IMR-90 (cell line): Measurements from ENCODE around the gene EML4. TPM values are rescaled to one million over a fixed set of nuclear protein-coding genes. Genes with fewer than 3 reads are reported as not detected.

Source experiments
- ATAC-seq: fragments of 200-7000 bp; cut with Tn5 transposase; 2 replicates; pipeline ENCODE4 v1.9.1; 2020; ENCODE audit warnings: low read depth, mild to moderate bottlenecking, moderate library complexity
- BruUV-seq: library from RNA; stranded (reverse); fragments of 400-500 nt; replicated peaks from 2 replicates; lab custom pipeline; 2021; lab: Mats Ljungman, UMichigan
- CTCF ChIA-PET: fragments of 300-600 bp; formaldehyde crosslinking; extraction: SDS; loops from one replicate; lab custom pipeline; 2021; ENCODE audit warnings: antibody characterized with exemption; lab: Yijun Ruan, JAX
- POLR2A ChIA-PET: fragments of 300-600 bp; sonication (Branson Sonifier 250); formaldehyde crosslinking; loops from one replicate; lab custom pipeline; 2022; ENCODE audit warnings: antibody characterized with exemption; ENCODE audit not compliant: unreplicated experiment; lab: Charles Lee
- DNase-seq: peaks from one replicate; pipeline ENCODE4 v3.0.0; 2013
- H2AFZ ChIP-seq: replicated peaks from 2 replicates; pipeline ENCODE3; 2013; ENCODE audit warnings: low read length, mild to moderate bottlenecking; ENCODE audit not compliant: poor library complexity
- H2AK5ac ChIP-seq: 2 replicates; pipeline ENCODE4 v1.6.1; 2013; ENCODE audit warnings: low read depth, low read length, inconsistent platforms
- H2AK9ac ChIP-seq: replicated peaks from 2 replicates; pipeline ENCODE3; 2013; ENCODE audit warnings: mild to moderate bottlenecking, low read depth, low read length, moderate library complexity; ENCODE audit not compliant: poor library complexity
- H2BK120ac ChIP-seq: 2 replicates; pipeline ENCODE4 v1.6.1; 2013; ENCODE audit warnings: low read depth, low read length, inconsistent platforms
- H2BK15ac ChIP-seq: 3 replicates; pipeline ENCODE4 v1.6.1; 2013; ENCODE audit warnings: low read depth, low read length, inconsistent platforms
- H2BK20ac ChIP-seq: 2 replicates; pipeline ENCODE4 v1.6.1; 2013; ENCODE audit warnings: low read depth, mild to moderate bottlenecking, inconsistent platforms, low read length, moderate library complexity
- H2BK5ac ChIP-seq: 2 replicates; pipeline ENCODE4 v1.6.1; 2013; ENCODE audit warnings: mild to moderate bottlenecking, low read depth, low read length, inconsistent platforms; ENCODE audit not compliant: poor library complexity, severe bottlenecking
- H3K14ac ChIP-seq: replicated peaks from 2 replicates; pipeline ENCODE4 v1.6.1; 2013; ENCODE audit warnings: low read depth, low read length, inconsistent platforms
- H3K18ac ChIP-seq: 2 replicates; pipeline ENCODE4 v1.6.1; 2013; ENCODE audit warnings: low read depth, low read length, control low read depth
- H3K23ac ChIP-seq: 2 replicates; pipeline ENCODE4 v1.6.1; 2013; ENCODE audit warnings: low read depth, low read length, inconsistent platforms
- H3K27ac ChIP-seq: 2 replicates; pipeline ENCODE4 v1.5.1; 2013; ENCODE audit warnings: mild to moderate bottlenecking, control low read depth, low read length; ENCODE audit not compliant: insufficient read depth
- H3K27me3 ChIP-seq: 2 replicates; pipeline ENCODE4 v1.6.1; 2013; ENCODE audit warnings: low read length; ENCODE audit not compliant: control insufficient read depth, insufficient read depth
- H3K36me3 ChIP-seq: 2 replicates; pipeline ENCODE4 v1.6.1; 2013; ENCODE audit warnings: low read length, mixed read lengths; ENCODE audit not compliant: control insufficient read depth, insufficient read depth
- H3K4ac ChIP-seq: 2 replicates; pipeline ENCODE4 v1.6.1; 2013; ENCODE audit warnings: low read depth, low read length, inconsistent platforms
- H3K4me1 ChIP-seq: 2 replicates; pipeline ENCODE4 v1.6.1; 2013; ENCODE audit warnings: low read length, mixed read lengths; ENCODE audit not compliant: control insufficient read depth, insufficient read depth
- H3K4me2 ChIP-seq: 2 replicates; pipeline ENCODE4 v1.6.1; 2013; ENCODE audit warnings: low read depth, mild to moderate bottlenecking, control low read depth, low read length, moderate library complexity
- H3K4me3 ChIP-seq: 2 replicates; pipeline ENCODE4 v1.5.1; 2013; ENCODE audit warnings: low read depth, mild to moderate bottlenecking, control low read depth, low read length, moderate library complexity; ENCODE audit not compliant: insufficient read depth
- H3K56ac ChIP-seq: 2 replicates; pipeline ENCODE4 v1.6.1; 2013; ENCODE audit warnings: low read length, inconsistent platforms; ENCODE audit not compliant: insufficient read depth; ENCODE audit errors: extremely low read depth
- H3K79me1 ChIP-seq, 2 experiments: 2 replicates each; pipeline ENCODE4 v1.6.1; 2013; ENCODE audit warnings: low read length in 2 of 2, inconsistent platforms in 1 of 2, low read depth in 1 of 2
- H3K9ac ChIP-seq: 2 replicates; pipeline ENCODE4 v1.6.1; 2013; ENCODE audit warnings: low read depth, low read length, control low read depth
- H3K9me1 ChIP-seq: 2 replicates; pipeline ENCODE4 v1.6.1; 2013; ENCODE audit warnings: low read length, inconsistent platforms; ENCODE audit not compliant: insufficient read depth
- H3K9me3 ChIP-seq: 2 replicates; pipeline ENCODE4 v1.6.1; 2013; ENCODE audit warnings: low read length; ENCODE audit not compliant: control insufficient read depth, insufficient read depth
- H4K20me1 ChIP-seq: 2 replicates; pipeline ENCODE4 v1.6.1; 2013; ENCODE audit warnings: low read length, inconsistent platforms; ENCODE audit not compliant: insufficient read depth
- H4K5ac ChIP-seq: 2 replicates; pipeline ENCODE4 v1.6.1; 2013; ENCODE audit warnings: mild to moderate bottlenecking, low read depth, low read length, control low read depth
- H4K8ac ChIP-seq, 2 experiments: 2 replicates each; pipeline ENCODE4 v1.6.1; 2013; ENCODE audit warnings: low read depth in 2 of 2, low read length in 2 of 2, control low read depth in 1 of 2, inconsistent platforms in 1 of 2
- H4K91ac ChIP-seq: 2 replicates; pipeline ENCODE4 v1.6.1; 2013; ENCODE audit warnings: low read depth, low read length, inconsistent platforms; ENCODE audit not compliant: insufficient read depth
- CEBPB ChIP-seq: IDR thresholded peaks from 2 replicates; pipeline ENCODE4 v1.6.1; 2012; ENCODE audit warnings: low read depth, low read length, improper control_type of control experiment
- ELK1 ChIP-seq: fragments of 150-350 bp; IDR thresholded peaks from 2 replicates; pipeline ENCODE4 v1.6.1; 2016; ENCODE audit warnings: low read depth, mild to moderate bottlenecking, low read length, moderate library complexity, borderline replicate concordance
- MAFK ChIP-seq: IDR thresholded peaks from 2 replicates; pipeline ENCODE4 v1.6.1; 2012; ENCODE audit warnings: low read depth, low read length, improper control_type of control experiment
- NFE2L2 ChIP-seq: fragments of 150-350 bp; IDR thresholded peaks from 2 replicates; pipeline ENCODE4 v1.6.1; 2016; ENCODE audit warnings: low read depth, mild to moderate bottlenecking, low read length
- POLR2A ChIP-seq: IDR thresholded peaks from 2 replicates; pipeline ENCODE4 v1.6.1; 2012; ENCODE audit warnings: mild to moderate bottlenecking, low read depth, low read length
- RAD21 ChIP-seq: IDR thresholded peaks from 2 replicates; pipeline ENCODE4 v1.6.1; 2012; ENCODE audit warnings: low read length, improper control_type of control experiment
- RCOR1 ChIP-seq: IDR thresholded peaks from 2 replicates; pipeline ENCODE4 v1.6.1; 2012; ENCODE audit warnings: mild to moderate bottlenecking, low read length, improper control_type of control experiment; ENCODE audit not compliant: insufficient replicate concordance
- RFX5 ChIP-seq: IDR thresholded peaks from 2 replicates; pipeline ENCODE4 v1.8.0; 2012; ENCODE audit warnings: low read depth, mild to moderate bottlenecking, low read length, moderate library complexity
- USF2 ChIP-seq: fragments of 150-350 bp; IDR thresholded peaks from 2 replicates; pipeline ENCODE4 v1.6.1; 2017; ENCODE audit warnings: mild to moderate bottlenecking, antibody characterized with exemption, low read length, low read depth
- WGBS, 2 experiments: methylation state at CpG; one replicate each; pipeline versions ENCODE4 v1.1.5 to v1.1.7; 2013; ENCODE audit warnings: missing lambda C conversion rate in 2 of 2; ENCODE audit not compliant: insufficient read length in 1 of 2; ENCODE audit errors: extremely low coverage in 2 of 2; 5-methylcytosine and 5-hydroxymethylcytosine counted together
- dilution Hi-C: fragments of 300-500 bp; cut with HindIII; formaldehyde crosslinking; loops from one replicate; pipeline ENCODE4 v1.14.3; 2018; ENCODE audit warnings: low sequenced_read_pairs; ENCODE audit not compliant: unreplicated experiment
- in situ Hi-C: fragments of 300-500 bp; cut with MboI; formaldehyde crosslinking; loops from 3 replicates; pipeline ENCODE4 v1.14.3; 2019; ENCODE audit warnings: low sequenced_read_pairs, inconsistent platforms, mixed read lengths
- intact Hi-C: fragments of 100-400 bp; cut with micrococcal nuclease; formaldehyde crosslinking; loops from 2 replicates; pipeline ENCODE4 v1.10.0; 2022
- polyA plus RNA-seq, 3 experiments: library from polyadenylated mRNA; depleted of rRNA; stranded (reverse); fragments of >200 nt; gene quantifications; 2 replicates each; pipeline ENCODE4 v1.2.3, GENCODE V29; 2012; ENCODE audit warnings: low replicate concordance in 1 of 3
- total RNA-seq: library from RNA; depleted of rRNA; stranded (reverse); fragments of >200 nt; gene quantifications from 2 replicates; pipeline ENCODE4 v1.2.3, GENCODE V29; 2012

EML4 gene
- total and polyA plus RNA-seq, 2 of the 4 experiments (the other 2 are of a cell fraction), result 29.7 to 73.7 TPM

GRCh38 chr2:42339191-42339912 lies 170.2 kb downstream of the EML4 start:
- Histone ChIP-seq H2AK9ac (no peak overlapping the region), H2AFZ (no peak overlapping the region), H2AK5ac (no peak overlapping the region; the same call in 1 of the 2 replicates), H3K4me2 (no peak overlapping the region), H3K27me3 (no peaks in the 10 kb centered on the region), H3K9me3 (no peaks in the 10 kb centered on the region), H3K4ac (no peak overlapping the region), H4K8ac (no peak overlapping the region), H3K4me1 (peaks cover 15% of the 10 kb centered on the region), H2BK5ac (no peak overlapping the region), H3K56ac (no peak overlapping the region), H2BK120ac (no peak overlapping the region), H3K27ac (no peak overlapping the region), H4K91ac (no peak overlapping the region), H3K14ac (no peak overlapping the region), H3K36me3 (peaks cover 37% of the 10 kb centered on the region; the same call in 1 of the 2 replicates), H3K79me1 (peaks cover 35 to 76% of the 10 kb centered on the region in 2 experiments), H2BK20ac (no peak overlapping the region), H3K23ac (no peak overlapping the region), H3K9me1 (peaks cover 24% of the 10 kb centered on the region), H3K4me3 (no peak overlapping the region), H3K9ac (no peak overlapping the region), H4K20me1 (peaks cover 6% of the 10 kb centered on the region), H3K18ac (no peak overlapping the region), H2BK15ac (no peak overlapping the region), H4K5ac (no peak overlapping the region)
- 77% methylated on average over 13 of the region's 21 CpGs; no CpG with 5 or more reads in 1 of the 2 experiments for WGBS, 2 experiments
- ATAC-seq (no peak), DNase-seq (no peak)
- intact Hi-C loops (no loop called here), dilution Hi-C loops (no loop called here), in situ Hi-C loops (no loop called here)
- ChIA-PET POLR2A (no interaction called here), CTCF (no interaction called here)
- BruUV-seq, result no TSS peak
- no peak for TF ChIP-seq MAFK
- TF ChIP-seq NFE2L2, result no peak
- TF ChIP-seq RAD21, result no peak
- TF ChIP-seq ELK1, result no peak
- no peak for TF ChIP-seq RCOR1
- TF ChIP-seq RFX5, result no peak
- no peak for TF ChIP-seq CEBPB
- no peak for TF ChIP-seq USF2
- TF ChIP-seq POLR2A, result no peak
